NT2/D1 (cell line): ENCODE results near the gene MAP1LC3A.

ENCODE experiments used
- SUZ12 ChIP-seq: IDR thresholded peaks from 2 replicates; pipeline ENCODE4 v1.6.1; 2011; ENCODE audit not compliant: insufficient read length, insufficient read depth; ENCODE audit errors: extremely low read depth
- YY1 ChIP-seq: IDR thresholded peaks from 2 replicates; pipeline ENCODE4 v1.6.1; 2011; ENCODE audit not compliant: insufficient read length, insufficient read depth
- ZNF274 ChIP-seq: IDR thresholded peaks from 2 replicates; pipeline ENCODE4 v1.6.1; 2011; ENCODE audit warnings: mild to moderate bottlenecking, low read depth, low read length

DNA sequence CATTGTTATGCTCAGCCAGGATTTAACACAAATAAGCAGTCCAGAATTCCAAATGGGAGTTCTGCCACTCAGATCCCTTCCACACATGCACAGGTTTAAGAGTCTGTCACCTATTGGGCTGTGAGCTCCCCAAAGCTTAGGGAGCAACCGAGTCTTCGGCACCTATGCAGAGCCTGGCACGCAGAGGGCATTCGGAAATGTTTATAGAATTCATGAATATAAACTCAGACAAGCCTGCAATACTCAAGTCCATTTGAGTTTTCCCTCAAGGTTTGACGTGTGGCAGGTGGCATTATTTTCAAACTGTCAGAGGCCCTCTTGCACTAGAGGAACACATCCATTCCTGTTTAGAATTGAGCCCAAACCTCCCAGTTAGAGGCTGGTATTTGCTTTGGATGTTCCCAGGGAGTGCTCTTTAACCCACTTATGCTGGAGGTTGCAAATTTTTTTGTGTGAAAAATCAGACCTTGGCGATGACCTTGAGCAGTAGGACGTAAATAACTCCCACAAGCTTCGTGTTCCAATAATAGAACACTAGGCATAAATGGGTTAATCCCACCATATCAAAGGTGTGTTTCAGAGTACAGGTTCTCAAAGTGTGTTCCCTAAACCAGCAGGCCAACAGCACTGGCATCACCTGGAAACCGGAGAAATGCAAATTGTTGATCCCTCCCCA is 28.1 kb downstream of the MAP1LC3A start:
- TF ChIP-seq ZNF274 (no peak), YY1 (no peak), SUZ12 (no peak)
